ENCODE results near the gene PVRIG. TPM values are rescaled to one million over a fixed set of nuclear protein-coding genes. Genes with fewer than 3 reads are reported as not detected.
"Not testable (repeated sequence)": the region's sequence is repeated elsewhere in the genome, so short reads cannot be mapped to it uniquely, and the experiment has no call there.

Gene PVRIG
- total RNA-seq (2012; rRNA removed) (not detected in 2 replicates), polyA plus RNA-seq (2012; rRNA removed) (not detected in 2 replicates), Bru-seq, nascent RNA (not detected), BruChase-seq, experiment 1, labeled RNA remaining after a 6-hour chase (not detected), BruChase-seq, experiment 2, labeled RNA remaining after a 2-hour chase (percentile 17 among the genes with signal in this experiment)
- not detected in 2 replicates for polyA plus RNA-seq (2012; cell fraction: cytosol; rRNA removed)
- 0.05 TPM in 1 of 2 replicates, not detected in the other for polyA plus RNA-seq (2012; cell fraction: nucleus; rRNA removed; ENCODE audit: low replicate concordance)
- long read RNA-seq: 0 reads

DNA sequence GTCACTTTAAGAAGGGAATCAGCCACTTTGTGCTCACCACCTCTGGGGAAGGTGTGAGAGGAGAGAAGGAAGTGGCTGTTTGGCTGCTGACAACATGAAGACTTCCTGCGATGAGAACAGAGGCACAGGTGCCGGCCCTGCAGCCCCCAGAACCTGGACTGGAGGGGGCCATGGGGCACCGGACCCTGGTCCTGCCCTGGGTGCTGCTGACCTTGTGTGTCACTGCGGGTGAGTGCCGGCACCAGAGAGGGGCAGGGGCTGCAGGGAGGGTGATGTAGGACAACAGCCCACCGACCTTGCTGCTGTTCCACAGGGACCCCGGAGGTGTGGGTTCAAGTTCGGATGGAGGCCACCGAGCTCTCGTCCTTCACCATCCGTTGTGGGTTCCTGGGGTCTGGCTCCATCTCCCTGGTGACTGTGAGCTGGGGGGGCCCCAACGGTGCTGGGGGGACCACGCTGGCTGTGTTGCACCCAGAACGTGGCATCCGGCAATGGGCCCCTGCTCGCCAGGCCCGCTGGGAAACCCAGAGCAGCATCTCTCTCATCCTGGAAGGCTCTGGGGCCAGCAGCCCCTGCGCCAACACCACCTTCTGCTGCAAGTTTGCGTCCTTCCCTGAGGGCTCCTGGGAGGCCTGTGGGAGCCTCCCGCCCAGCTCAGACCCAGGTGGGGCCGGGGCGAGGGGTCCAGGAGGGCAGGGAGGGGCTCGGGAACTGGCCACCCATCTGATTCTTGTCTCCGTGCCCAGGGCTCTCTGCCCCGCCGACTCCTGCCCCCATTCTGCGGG, at the start of gene PVRIG:
PVRIG (plus strand) TSS at position 149 of the 785 bp plus-strand sequence; CDS start at position 171, 22 bp downstream.
- H3K4me1 ChIP-seq (ENCODE audit: control insufficient read depth, insufficient read depth, low read length); H3K14ac ChIP-seq (replicated peaks; ENCODE audit: low read depth, low read length); H4K8ac ChIP-seq (ENCODE audit: low read depth in 2 of 2, low read length in 2 of 2); DNase-seq; H3K79me1 ChIP-seq (ENCODE audit: low read depth in 1 of 2, low read length in 2 of 2); POLR2A ChIA-PET (ENCODE audit: unreplicated experiment); H2AK5ac ChIP-seq (ENCODE audit: low read depth, low read length); intact Hi-C loops (cut with micrococcal nuclease); H2BK5ac ChIP-seq (ENCODE audit: low read depth, low read length, poor library complexity, severe bottlenecking); H3K27ac ChIP-seq (ENCODE audit: insufficient read depth, low read length); H4K91ac ChIP-seq (ENCODE audit: insufficient read depth, low read depth, low read length); H3K9ac ChIP-seq (ENCODE audit: low read depth, low read length); H3K4ac ChIP-seq (ENCODE audit: low read depth, low read length); H4K20me1 ChIP-seq (ENCODE audit: insufficient read depth, low read length); BruUV-seq (replicated peaks); in situ Hi-C loops (cut with MboI; ENCODE audit: low sequenced_read_pairs); H2BK120ac ChIP-seq (ENCODE audit: low read depth, low read length); H3K18ac ChIP-seq (ENCODE audit: low read depth, low read length); H2AFZ ChIP-seq (replicated peaks; ENCODE audit: low read length, poor library complexity); H3K56ac ChIP-seq (ENCODE audit: extremely low read depth, insufficient read depth, low read length); H3K4me2 ChIP-seq (ENCODE audit: low read depth, low read length); H4K5ac ChIP-seq (ENCODE audit: low read depth, low read length); H2BK20ac ChIP-seq (ENCODE audit: low read depth, low read length); dilution Hi-C loops (cut with HindIII; ENCODE audit: low sequenced_read_pairs, unreplicated experiment); H3K9me1 ChIP-seq (ENCODE audit: insufficient read depth, low read length); H3K9me3 ChIP-seq (ENCODE audit: control insufficient read depth, insufficient read depth, low read length); H3K23ac ChIP-seq (ENCODE audit: low read depth, low read length); H3K4me3 ChIP-seq (ENCODE audit: insufficient read depth, low read depth, low read length); H3K27me3 ChIP-seq (ENCODE audit: control insufficient read depth, insufficient read depth, low read length); H2AK9ac ChIP-seq (replicated peaks; ENCODE audit: low read depth, low read length, poor library complexity); ATAC-seq (ENCODE audit: low read depth); H2BK15ac ChIP-seq (ENCODE audit: low read depth, low read length): not testable (repeated sequence)
- 81% methylated on average over 8 of the region's 27 CpGs; no CpG with 5 or more reads in 1 of the 2 experiments for WGBS, 2 experiments (ENCODE audit: extremely low coverage in 2 of 2, insufficient read length in 1 of 2)
- CTCF ChIA-PET: interaction anchor here (1.2 kb wide), 1 partner anchor 89 kb away, joined by 5 read pairs; no protein-coding TSS in a partner anchor
- peaks cover 16% of the 10 kb centered on the region; the same call in 1 of the 2 replicates for H3K36me3 ChIP-seq (ENCODE audit: control insufficient read depth, insufficient read depth, low read length)

Data from IMR-90 (cell line).